OCI-LY1 (cell line): Measurements from ENCODE around the gene ROBO1.

Experiments
- EZH2 ChIP-seq: fragments of 200-600 bp; sonication (generic), shearing (Covaris generic); IDR thresholded peaks from 2 replicates; pipeline ENCODE4 v1.8.0; 2017; ENCODE audit warnings: borderline replicate concordance, mixed run types, mild to moderate bottlenecking, antibody characterized with exemption, low read length, moderate library complexity, mixed read lengths
- TF ChIP-seq, protein P1 (sequence below): fragments of 200-600 bp; sonication (generic), shearing (Covaris generic); IDR thresholded peaks from 2 replicates; pipeline ENCODE4 v1.5.1; 2017; ENCODE audit warnings: mild to moderate bottlenecking, antibody characterized with exemption, low read length, moderate library complexity, mixed read lengths

DNA sequence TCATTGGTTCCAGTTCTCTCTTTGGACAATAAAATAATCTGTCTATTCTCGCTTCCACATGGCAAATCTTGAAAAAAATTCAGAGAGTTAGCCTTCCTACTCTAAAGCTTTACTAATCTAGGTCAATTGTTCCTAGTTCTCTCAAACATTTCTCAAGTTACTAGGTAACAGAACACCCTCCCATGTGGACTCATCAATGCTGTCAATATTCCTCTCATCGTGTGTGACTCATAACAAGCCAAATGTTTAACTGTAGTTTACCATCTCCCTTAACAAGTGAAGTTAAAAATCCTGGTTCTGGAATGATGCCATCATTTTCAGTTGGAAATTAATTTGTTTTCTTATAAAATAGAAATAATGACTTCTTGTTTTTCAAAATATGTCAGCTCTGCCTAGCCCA is 438.6 kb downstream of the ROBO1 start:
- TF ChIP-seq, protein P1, sequence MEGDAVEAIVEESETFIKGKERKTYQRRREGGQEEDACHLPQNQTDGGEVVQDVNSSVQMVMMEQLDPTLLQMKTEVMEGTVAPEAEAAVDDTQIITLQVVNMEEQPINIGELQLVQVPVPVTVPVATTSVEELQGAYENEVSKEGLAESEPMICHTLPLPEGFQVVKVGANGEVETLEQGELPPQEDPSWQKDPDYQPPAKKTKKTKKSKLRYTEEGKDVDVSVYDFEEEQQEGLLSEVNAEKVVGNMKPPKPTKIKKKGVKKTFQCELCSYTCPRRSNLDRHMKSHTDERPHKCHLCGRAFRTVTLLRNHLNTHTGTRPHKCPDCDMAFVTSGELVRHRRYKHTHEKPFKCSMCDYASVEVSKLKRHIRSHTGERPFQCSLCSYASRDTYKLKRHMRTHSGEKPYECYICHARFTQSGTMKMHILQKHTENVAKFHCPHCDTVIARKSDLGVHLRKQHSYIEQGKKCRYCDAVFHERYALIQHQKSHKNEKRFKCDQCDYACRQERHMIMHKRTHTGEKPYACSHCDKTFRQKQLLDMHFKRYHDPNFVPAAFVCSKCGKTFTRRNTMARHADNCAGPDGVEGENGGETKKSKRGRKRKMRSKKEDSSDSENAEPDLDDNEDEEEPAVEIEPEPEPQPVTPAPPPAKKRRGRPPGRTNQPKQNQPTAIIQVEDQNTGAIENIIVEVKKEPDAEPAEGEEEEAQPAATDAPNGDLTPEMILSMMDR = no peak
- no peak for TF ChIP-seq EZH2
